Activated CD4-positive, alpha-beta memory T cell treated with anti-CD3 and anti-CD28 coated beads for 36 hours (primary cell): ENCODE data around the gene KIFC3. TPM values are rescaled to one million over a fixed set of nuclear protein-coding genes. Genes with fewer than 3 reads are reported as not detected.
"Not testable (repeated sequence)": the region's sequence is repeated elsewhere in the genome, so short reads cannot be mapped to it uniquely, and the experiment has no call there.

Experiments
- CTCF ChIA-PET: fragments of 350-600 bp; sonication (Branson Sonifier 250); formaldehyde crosslinking; loops from one replicate; lab custom pipeline; 2021; ENCODE audit warnings: antibody characterized with exemption, inconsistent platforms; lab: Charles Lee
- POLR2A ChIA-PET: fragments of 350-600 bp; sonication (Branson Sonifier 250); formaldehyde crosslinking; loops from one replicate; lab custom pipeline; 2021; ENCODE audit warnings: antibody characterized with exemption; lab: Charles Lee
- DNase-seq: peaks from one replicate; pipeline ENCODE4 v3.0.0-alpha.2; 2020
- H3K27ac Mint-ChIP-seq: one replicate; pipeline ENCODE4 v1.8.0; 2021; ENCODE audit warnings: mixed read lengths
- H3K27me3 Mint-ChIP-seq: one replicate; pipeline ENCODE4 v1.8.0; 2021; ENCODE audit warnings: mixed read lengths
- H3K36me3 Mint-ChIP-seq: one replicate; pipeline ENCODE4 v1.8.0; 2021; ENCODE audit warnings: mixed read lengths
- H3K4me1 Mint-ChIP-seq: one replicate; pipeline ENCODE4 v1.8.0; 2021; ENCODE audit warnings: low read depth, mixed read lengths
- H3K4me3 Mint-ChIP-seq: one replicate; pipeline ENCODE4 v1.8.0; 2021; ENCODE audit warnings: mild to moderate bottlenecking, mixed read lengths
- H3K9me3 Mint-ChIP-seq: one replicate; pipeline ENCODE4 v1.8.0; 2021; ENCODE audit warnings: mixed read lengths
- intact Hi-C: fragments of 100-400 bp; cut with micrococcal nuclease; formaldehyde crosslinking; loops from one replicate; pipeline ENCODE4 v1.15.1; 2023
- total RNA-seq, 2 experiments: library from RNA; stranded (reverse); gene quantifications; one replicate each; pipeline ENCODE4 v1.2.3, GENCODE V29; 2021

Gene KIFC3
- total RNA-seq, 2 experiments from 2014 or later = 0.83 to 1.3 TPM

DNA sequence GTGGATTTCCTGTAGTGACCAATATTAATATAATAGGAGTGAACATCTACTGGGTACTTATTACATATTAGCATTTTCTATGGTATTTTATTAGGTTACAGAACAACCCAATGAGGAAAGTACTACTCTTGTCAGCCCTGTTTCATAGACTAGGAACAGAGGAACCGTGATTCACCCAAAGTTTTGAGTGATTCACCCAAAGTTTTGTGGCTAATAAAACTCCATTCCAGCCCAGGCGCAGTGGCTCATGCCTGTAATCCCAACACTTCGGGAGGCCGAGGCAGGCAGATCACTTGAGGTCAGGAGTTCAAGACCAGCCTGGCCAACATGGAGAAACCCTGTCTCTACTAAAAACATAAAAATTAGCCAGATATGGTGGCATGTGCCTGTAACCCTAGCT, 33.1 kb upstream of the KIFC3 start:
- H3K4me3 Mint-ChIP-seq, CTCF ChIA-PET, H3K36me3 Mint-ChIP-seq: not testable (repeated sequence)

DNA sequence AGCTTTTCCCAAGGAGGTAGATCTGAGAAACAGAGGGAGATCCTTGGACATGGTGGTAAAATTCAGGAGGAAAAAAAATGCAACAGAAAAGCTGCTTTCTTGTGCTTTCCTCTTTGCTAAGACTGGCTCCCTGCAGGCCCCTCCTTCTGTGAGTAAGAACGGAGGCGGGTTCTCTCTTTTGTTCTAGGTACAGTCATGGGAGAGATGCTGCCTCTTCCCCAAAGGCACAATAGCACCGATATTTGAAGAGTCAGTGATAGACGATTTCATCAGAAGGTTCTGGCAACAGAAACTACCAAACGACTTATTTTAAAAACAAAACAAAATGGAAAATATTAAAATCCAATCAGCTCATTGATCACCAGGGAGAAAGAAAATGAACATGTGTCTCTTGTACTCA, 32.6 kb upstream of the KIFC3 start:
- no peaks in the 10 kb centered on the region for H3K4me1 Mint-ChIP-seq
- CTCF ChIA-PET = no interaction called here
- no peak overlapping the region for H3K4me3 Mint-ChIP-seq
- POLR2A ChIA-PET = no interaction called here
- no peak overlapping the region for H3K27ac Mint-ChIP-seq
- peaks cover 10% of the 10 kb centered on the region for H3K27me3 Mint-ChIP-seq
- H3K9me3 Mint-ChIP-seq = no peaks in the 10 kb centered on the region
- DNase-seq = no peak
- intact Hi-C loops = no loop called here
- no peaks in the 10 kb centered on the region for H3K36me3 Mint-ChIP-seq

More for the DNA sequence above, 33.1 kb upstream of the KIFC3 start:
- POLR2A ChIA-PET, DNase-seq, intact Hi-C loops, H3K4me1 Mint-ChIP-seq, H3K27me3 Mint-ChIP-seq, H3K27ac Mint-ChIP-seq, H3K9me3 Mint-ChIP-seq: not testable (repeated sequence)

DNA sequence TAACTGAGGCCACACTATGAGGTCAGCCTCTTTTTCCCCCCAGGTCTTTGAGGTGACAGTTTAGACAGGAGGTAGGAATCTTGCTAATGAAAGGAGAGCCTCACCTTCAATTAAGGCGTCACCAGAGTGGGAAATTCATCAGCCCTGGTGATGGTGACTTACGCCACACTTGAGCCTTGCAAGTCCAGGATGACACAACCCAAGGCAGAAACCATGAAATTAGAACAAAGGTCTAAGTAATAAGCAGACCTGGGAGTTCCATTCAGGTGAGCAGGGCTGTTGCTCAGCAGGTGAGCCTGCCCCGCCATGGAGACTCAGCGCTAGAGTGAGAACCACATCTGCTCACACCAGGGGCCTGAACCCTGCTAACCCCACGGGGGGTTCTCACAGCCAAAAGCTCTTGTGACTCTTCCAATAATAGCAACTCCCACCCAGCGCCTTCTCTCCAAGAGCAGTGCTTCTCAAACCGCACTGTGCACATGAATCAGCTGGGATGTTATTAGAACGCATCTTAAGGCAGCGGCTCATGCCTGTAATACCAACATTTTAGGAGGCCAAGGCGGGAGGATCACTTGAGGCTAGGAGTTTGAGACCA, 28.7 kb upstream of the KIFC3 start:
- Mint-ChIP-seq H3K4me1 (no peaks in the 10 kb centered on the region), H3K27me3 (peaks cover 9% of the 10 kb centered on the region), H3K4me3 (no peak overlapping the region), H3K9me3 (no peaks in the 10 kb centered on the region), H3K27ac (no peak overlapping the region), H3K36me3 (no peaks in the 10 kb centered on the region)
- CTCF ChIA-PET = interaction anchor here (1.2 kb wide), 1 partner anchor 73 kb away, joined by 3 read pairs; no protein-coding TSS in a partner anchor
- POLR2A ChIA-PET = no interaction called here
- intact Hi-C loops = no loop called here
- DNase-seq = no peak

DNA sequence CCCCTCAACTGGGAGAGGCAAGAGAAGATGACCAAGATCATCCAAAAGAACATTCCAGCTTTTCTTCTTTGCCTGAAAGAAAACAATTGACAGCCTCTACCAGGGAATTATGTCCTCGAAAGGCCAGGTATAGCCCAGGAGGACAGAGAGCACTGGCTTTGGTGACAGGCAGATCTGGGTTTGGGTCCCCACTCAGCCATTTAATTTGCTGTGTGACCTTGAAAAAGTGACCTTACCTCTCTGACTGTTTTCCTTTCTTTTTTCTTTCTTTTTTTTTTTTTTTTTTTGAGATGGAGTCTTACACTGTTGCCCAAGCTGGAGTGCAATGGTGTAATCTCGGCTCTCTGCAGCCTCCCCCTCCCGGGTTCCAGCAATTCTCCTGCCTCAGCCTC, 27.7 kb upstream of the KIFC3 start:
- Mint-ChIP-seq H3K27me3 (peaks cover 8% of the 10 kb centered on the region), H3K9me3 (no peaks in the 10 kb centered on the region), H3K4me3 (no peak overlapping the region), H3K27ac (no peak overlapping the region), H3K4me1 (no peaks in the 10 kb centered on the region), H3K36me3 (no peaks in the 10 kb centered on the region)
- CTCF ChIA-PET = no interaction called here
- no peak for DNase-seq
- POLR2A ChIA-PET = no interaction called here
- intact Hi-C loops = no loop called here

DNA sequence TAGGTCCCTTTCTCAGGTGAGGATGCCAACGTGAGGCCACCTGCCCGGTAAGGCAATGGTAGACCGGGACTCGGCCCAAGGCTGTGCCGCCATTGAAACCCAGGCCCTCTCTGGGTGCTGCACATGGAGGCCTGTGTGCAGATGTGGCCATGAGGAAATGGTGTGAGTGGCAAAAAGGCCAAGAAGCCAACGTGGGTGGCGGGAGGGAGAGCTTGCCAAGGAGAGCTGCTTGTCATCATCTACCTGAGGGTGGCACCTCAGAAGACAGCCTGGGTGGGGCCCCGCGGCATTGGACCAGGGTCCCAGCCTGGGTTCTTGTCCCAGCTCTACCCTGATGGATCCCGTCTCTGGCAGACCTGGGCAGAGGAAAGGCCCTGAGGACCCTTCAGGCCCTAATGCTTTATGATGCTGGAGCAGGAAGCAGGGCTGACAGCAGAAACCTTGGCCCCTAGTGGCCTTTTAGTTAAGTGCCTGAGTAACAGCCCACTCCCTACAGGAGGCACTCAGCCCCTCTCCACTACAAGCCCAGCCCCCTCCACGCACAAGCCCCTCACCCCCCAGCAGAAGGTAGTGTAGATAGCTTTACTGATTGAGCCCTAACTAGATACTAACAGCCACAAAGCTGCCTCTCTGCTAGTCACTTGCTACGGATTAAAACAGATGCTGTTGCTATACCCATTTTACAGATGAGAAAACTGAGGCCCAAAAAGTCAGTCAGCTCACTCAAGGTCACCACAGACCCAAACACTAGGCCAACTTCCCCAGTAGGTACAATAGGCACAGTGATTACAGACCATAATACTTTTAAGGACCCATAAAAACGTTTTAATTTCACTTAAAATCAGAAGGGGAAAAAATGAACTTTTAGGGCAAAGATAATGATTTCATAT, 26.2 kb upstream of the KIFC3 start:
- Mint-ChIP-seq H3K9me3 (no peaks in the 10 kb centered on the region), H3K27me3 (peaks cover 8% of the 10 kb centered on the region), H3K27ac (no peak overlapping the region), H3K36me3 (no peaks in the 10 kb centered on the region), H3K4me1 (no peaks in the 10 kb centered on the region), H3K4me3 (no peak overlapping the region)
- ChIA-PET POLR2A (no interaction called here), CTCF (interaction anchor here (0.5 to 0.6 kb wide), 2 partner anchors 71 to 115 kb away, joined by 3 read pairs; no protein-coding TSS in a partner anchor)
- no peak for DNase-seq
- intact Hi-C loops = no loop called here

DNA sequence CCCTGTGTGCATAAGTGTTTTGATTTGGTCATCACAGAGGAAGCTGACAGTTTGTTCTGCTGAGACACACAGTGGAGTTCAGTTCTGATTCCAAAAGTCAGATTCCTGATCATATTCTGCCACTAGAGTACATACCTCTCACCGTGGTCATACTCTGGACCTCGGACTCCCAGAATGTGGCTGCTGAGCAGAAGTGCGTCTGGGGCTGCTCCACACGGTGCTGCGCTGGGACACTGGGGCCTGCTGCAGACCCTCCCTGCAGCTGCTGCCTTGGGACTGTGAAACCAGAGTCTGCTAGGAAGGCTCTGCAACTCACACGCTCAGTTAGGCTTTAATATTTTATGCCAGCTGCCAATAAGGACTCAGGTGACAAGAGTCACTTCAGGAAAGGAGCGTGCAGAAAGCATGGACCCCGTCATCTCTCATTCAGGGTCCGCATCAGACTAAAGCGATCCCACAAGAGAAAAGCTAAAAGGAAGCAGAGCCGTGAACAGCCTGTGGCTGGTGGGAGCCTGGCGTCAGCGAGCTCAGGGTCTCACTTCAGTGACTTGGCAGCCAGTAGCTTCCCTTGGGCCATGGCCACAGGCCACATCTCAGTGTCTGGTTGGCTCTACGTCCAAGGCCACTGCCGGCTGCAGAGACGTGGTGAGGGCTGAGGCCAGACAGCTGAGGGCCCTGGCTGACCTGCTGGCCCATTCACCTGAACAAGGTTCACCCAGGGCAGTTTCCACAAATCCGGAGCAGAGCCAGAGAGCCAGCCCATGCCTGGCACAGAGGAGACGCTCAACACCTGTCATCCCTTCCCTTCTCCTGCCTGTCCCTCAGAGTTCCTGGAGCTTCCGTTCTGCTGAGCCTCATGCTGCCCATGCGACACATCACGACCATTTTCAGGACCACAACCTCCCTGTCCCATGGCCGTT, 24.7 kb upstream of the KIFC3 start:
- H3K36me3 Mint-ChIP-seq = no peaks in the 10 kb centered on the region
- no peak overlapping the region for H3K4me3 Mint-ChIP-seq
- DNase-seq = no peak
- POLR2A ChIA-PET = interaction anchor here (0.6 kb wide), 1 partner anchor 15 kb away, joined by 4 read pairs; no protein-coding TSS in a partner anchor
- peaks cover 8% of the 10 kb centered on the region for H3K27me3 Mint-ChIP-seq
- intact Hi-C loops = no loop called here
- no peaks in the 10 kb centered on the region for H3K9me3 Mint-ChIP-seq
- no peak overlapping the region for H3K27ac Mint-ChIP-seq
- H3K4me1 Mint-ChIP-seq = no peaks in the 10 kb centered on the region
- CTCF ChIA-PET = no interaction called here

DNA sequence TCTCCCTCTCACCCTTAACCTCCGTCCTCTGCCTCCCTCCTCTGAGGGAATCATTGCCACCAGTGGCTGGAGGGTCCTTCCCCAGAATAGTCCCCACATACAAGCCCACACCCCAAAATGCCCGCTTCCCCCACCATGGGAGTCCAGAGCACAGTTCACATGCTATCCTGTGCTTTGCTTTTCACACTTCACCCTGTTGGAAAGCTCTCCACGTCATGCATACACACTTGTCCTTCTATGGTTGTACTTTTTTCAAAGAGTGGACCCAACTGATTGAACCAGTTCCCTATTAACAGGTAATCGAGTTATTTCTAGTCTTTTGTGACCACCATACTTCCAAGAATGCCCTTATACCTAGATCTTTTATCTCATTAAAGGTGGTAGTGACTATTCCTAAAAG, 23.8 kb upstream of the KIFC3 start:
- CTCF ChIA-PET = no interaction called here
- Mint-ChIP-seq H3K36me3 (no peaks in the 10 kb centered on the region), H3K27ac (no peak overlapping the region)

DNA sequence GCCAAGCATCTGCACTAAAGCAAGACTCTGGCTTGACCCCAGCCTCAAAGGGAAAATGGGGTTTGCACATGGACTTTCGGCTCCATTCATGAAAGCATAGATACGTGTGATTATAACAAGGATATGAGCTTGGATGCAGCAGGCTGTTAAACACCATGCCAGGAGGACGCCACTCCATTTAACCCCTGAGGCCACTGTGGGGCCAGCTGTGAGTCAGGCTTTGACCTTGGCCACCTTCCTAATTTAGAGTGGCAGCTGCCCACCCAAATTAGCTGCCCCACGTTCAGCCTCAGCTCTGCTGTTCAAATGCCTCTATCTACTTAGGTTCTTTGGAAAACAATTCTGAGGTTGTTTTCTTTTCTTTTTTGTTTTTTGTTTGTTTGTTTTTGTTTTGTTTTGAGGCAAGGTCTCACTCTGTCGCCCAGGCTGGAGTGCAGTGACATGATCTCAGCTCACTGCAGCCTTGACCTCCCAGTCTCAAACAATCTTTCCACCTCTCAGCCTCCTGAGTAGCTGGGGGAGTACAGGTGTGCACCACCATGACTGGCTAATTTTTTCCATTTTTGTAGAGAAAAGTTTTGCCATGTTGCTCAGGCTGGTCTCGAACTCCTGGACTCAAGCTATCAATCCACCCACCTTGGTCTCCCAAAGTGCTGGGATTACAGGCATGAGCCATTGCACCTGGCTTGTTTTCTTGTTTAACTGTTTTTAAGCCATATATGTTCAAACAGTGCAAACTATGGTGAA, 23.2 kb upstream of the KIFC3 start:
- ChIA-PET POLR2A (no interaction called here), CTCF (no interaction called here)
- intact Hi-C loops = no loop called here
- Mint-ChIP-seq H3K9me3 (no peaks in the 10 kb centered on the region), H3K4me1 (no peaks in the 10 kb centered on the region), H3K27me3 (peaks cover 6% of the 10 kb centered on the region), H3K27ac (no peak overlapping the region), H3K4me3 (no peak overlapping the region), H3K36me3 (no peaks in the 10 kb centered on the region)
- DNase-seq = no peak

More for the DNA sequence above, 23.8 kb upstream of the KIFC3 start:
- intact Hi-C loops = no loop called here
- H3K9me3 Mint-ChIP-seq = no peaks in the 10 kb centered on the region
- no peak overlapping the region for H3K4me3 Mint-ChIP-seq
- peaks cover 6% of the 10 kb centered on the region for H3K27me3 Mint-ChIP-seq
- H3K4me1 Mint-ChIP-seq = no peaks in the 10 kb centered on the region
- DNase-seq = no peak
- POLR2A ChIA-PET = no interaction called here

DNA sequence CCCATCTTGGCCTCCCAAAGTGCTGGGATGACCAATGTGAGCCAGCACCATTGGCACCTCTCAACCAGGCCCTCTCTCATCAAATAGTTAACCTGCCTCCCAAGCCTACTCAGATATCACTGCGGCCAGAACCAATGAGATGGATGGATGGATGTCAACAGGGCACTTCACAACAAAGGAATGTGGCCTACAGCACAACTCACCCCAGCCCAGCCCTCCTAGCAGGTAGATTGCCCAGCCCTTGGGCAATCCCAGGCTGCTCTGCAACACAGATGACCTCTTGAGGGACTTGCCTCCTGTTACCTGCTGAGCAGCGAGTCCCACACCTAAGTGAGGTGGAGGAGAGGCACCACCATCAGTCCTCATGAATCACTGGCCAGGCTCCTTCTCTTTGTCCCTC, 22.6 kb upstream of the KIFC3 start:
- intact Hi-C loops = no loop called here
- no peaks in the 10 kb centered on the region for H3K4me1 Mint-ChIP-seq

DNA sequence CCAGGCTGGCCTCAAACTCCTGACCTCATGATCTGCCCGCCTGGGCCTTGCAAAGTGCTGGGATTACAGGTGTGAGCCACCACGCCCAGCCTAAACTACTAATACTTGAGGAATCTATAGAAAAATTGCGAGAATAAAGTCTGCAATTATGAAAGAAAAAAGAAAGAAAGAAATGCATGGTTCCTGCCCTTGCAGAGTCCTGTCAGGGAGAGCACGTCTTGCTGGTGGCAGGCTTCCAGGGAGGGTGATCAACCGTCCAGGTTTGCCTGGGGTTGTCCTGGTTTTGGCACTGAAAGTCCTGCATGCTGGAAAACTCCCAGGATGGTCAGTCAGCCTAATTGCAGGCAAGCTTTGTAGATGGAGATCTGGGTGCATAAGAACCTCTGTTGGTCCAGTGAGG, 21.5 kb upstream of the KIFC3 start:
- DNase-seq = no peak
- Mint-ChIP-seq H3K9me3 (no peaks in the 10 kb centered on the region), H3K4me1 (no peaks in the 10 kb centered on the region), H3K27me3 (peaks cover 6% of the 10 kb centered on the region), H3K4me3 (no peak overlapping the region), H3K36me3 (no peaks in the 10 kb centered on the region), H3K27ac (no peak overlapping the region)
- ChIA-PET CTCF (no interaction called here), POLR2A (no interaction called here)
- intact Hi-C loops = no loop called here

More for the DNA sequence above, 22.6 kb upstream of the KIFC3 start:
- Mint-ChIP-seq H3K9me3 (no peaks in the 10 kb centered on the region), H3K4me3 (no peak overlapping the region), H3K36me3 (no peaks in the 10 kb centered on the region), H3K27ac (no peak overlapping the region), H3K27me3 (peaks cover 6% of the 10 kb centered on the region)
- ChIA-PET POLR2A (no interaction called here), CTCF (no interaction called here)
- DNase-seq = no peak

DNA sequence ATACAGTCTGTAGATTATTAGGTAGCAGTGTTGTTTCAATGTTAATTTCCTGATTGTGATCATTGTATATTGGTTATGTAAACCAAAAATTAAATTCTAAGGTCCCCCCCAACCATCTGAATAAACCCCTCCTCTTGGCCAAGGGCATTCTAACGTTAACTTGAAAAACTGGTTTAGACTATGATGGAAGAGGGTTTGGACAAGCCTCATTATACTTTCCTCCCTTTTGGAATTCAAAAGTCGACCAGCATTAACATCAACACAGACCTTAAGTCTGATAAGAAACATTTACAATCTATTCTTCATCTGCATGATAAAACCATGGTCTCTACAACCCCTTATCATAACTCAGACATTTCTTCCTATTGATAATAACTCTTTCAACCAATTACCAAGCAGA, 20.6 kb upstream of the KIFC3 start:
- intact Hi-C loops = no loop called here
- H3K9me3 Mint-ChIP-seq = no peaks in the 10 kb centered on the region
- DNase-seq = no peak
- H3K27me3 Mint-ChIP-seq = peaks cover 6% of the 10 kb centered on the region
- no peak overlapping the region for H3K4me3 Mint-ChIP-seq
- ChIA-PET POLR2A (no interaction called here), CTCF (no interaction called here)
- H3K36me3 Mint-ChIP-seq = no peaks in the 10 kb centered on the region
- no peaks in the 10 kb centered on the region for H3K4me1 Mint-ChIP-seq
- no peak overlapping the region for H3K27ac Mint-ChIP-seq
